Measurements from ENCODE around the gene CLEC2L. TPM values are rescaled to one million over a fixed set of nuclear protein-coding genes. Genes with fewer than 3 reads are reported as not detected.

Gene CLEC2L
- total RNA-seq, 1 donor from 2014 or later: 0.38 TPM

DNA sequence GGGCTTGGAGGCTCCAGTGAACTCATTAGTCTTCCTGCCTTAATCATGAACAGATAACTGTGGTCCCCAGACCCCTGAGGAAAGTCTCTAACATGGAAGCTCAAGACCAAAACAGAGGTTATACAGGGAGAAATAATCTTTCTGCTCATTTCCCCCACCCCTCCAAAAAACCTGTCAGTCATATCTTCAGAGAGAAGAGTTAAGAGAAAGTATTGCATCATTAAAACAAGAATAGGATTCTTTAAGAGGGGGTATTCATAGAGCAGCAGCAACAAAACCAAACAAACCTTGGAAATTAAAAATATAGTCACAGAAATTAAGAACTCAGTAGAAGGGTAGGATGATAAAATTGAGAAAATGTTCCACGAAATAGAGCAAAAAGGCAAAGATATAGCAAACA, 7.6 kb downstream of the CLEC2L start:
- Mint-ChIP-seq H3K9me3 (peaks cover 8% of the 10 kb centered on the region), H3K27ac (no peak overlapping the region), H3K4me1 (no peaks in the 10 kb centered on the region), H3K27me3 (ENCODE audit: low read depth) (peaks cover 66% of the 10 kb centered on the region), H3K4me3 (no peak overlapping the region), H3K36me3 (no peaks in the 10 kb centered on the region)
- no peak for DNase-seq (ENCODE audit: low spot score in 2 of 2, unreplicated experiment in 2 of 2)
- TF ChIP-seq, protein P1, sequence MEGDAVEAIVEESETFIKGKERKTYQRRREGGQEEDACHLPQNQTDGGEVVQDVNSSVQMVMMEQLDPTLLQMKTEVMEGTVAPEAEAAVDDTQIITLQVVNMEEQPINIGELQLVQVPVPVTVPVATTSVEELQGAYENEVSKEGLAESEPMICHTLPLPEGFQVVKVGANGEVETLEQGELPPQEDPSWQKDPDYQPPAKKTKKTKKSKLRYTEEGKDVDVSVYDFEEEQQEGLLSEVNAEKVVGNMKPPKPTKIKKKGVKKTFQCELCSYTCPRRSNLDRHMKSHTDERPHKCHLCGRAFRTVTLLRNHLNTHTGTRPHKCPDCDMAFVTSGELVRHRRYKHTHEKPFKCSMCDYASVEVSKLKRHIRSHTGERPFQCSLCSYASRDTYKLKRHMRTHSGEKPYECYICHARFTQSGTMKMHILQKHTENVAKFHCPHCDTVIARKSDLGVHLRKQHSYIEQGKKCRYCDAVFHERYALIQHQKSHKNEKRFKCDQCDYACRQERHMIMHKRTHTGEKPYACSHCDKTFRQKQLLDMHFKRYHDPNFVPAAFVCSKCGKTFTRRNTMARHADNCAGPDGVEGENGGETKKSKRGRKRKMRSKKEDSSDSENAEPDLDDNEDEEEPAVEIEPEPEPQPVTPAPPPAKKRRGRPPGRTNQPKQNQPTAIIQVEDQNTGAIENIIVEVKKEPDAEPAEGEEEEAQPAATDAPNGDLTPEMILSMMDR (IDR thresholded peaks at IDR 0.05; ENCODE audit: unreplicated experiment): no peak

- no peak for DNase-seq (ENCODE audit: low spot score in 2 of 2, unreplicated experiment in 2 of 2)
- Mint-ChIP-seq H3K27ac (no peak overlapping the region), H3K4me3 (no peak overlapping the region), H3K4me1 (no peaks in the 10 kb centered on the region), H3K36me3 (no peaks in the 10 kb centered on the region), H3K27me3 (ENCODE audit: low read depth) (peaks cover 53% of the 10 kb centered on the region), H3K9me3 (peaks cover 8% of the 10 kb centered on the region)
- TF ChIP-seq, protein P1 (IDR thresholded peaks at IDR 0.05; ENCODE audit: unreplicated experiment): no peak
These were observed 9.2 kb downstream of the CLEC2L start for GRCh38 chr7:139532636-139533155.

GRCh38 chr7:139534096-139534495, 10.6 kb downstream of the CLEC2L start:
- DNase-seq (ENCODE audit: low spot score in 2 of 2, unreplicated experiment in 2 of 2): no peak
- no peaks in the 10 kb centered on the region for H3K4me1 Mint-ChIP-seq
- H3K9me3 Mint-ChIP-seq: peaks cover 4% of the 10 kb centered on the region
- H3K36me3 Mint-ChIP-seq: no peaks in the 10 kb centered on the region
- no peak overlapping the region for H3K4me3 Mint-ChIP-seq
- TF ChIP-seq, protein P1 (IDR thresholded peaks at IDR 0.05; ENCODE audit: unreplicated experiment): no peak
- peaks cover 40% of the 10 kb centered on the region for H3K27me3 Mint-ChIP-seq (ENCODE audit: low read depth)
- no peak overlapping the region for H3K27ac Mint-ChIP-seq

DNA sequence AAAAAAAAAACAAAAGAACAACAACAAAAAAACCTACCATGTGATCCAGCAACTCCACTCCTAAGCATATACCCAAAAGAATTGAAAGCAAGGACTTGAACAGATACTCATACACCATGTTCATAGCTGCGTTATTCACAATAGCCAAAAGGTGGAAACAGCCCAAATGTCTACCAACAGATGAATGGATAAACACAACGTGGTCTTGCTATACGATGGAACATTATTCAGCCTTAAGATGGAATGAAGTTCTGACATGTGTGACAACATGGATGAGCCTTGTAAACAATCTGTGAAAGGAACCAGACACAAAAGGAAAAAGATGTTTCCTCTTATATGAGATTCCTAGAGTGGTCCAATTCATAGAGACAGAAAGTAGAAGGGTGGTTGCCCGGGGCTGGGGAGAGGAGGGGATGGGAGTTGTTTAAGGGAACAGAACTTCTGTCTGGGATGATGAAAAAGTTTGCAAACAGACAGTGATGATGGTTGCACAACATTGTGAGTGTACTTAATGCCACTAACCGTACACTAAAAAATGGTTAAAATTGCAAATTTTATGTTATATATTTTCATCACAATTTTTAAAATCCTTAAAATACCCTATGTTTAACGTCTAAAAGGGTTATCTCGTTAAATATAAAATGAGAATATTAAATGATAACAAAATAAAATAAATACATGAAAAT, 11.6 kb downstream of the CLEC2L start:
- Mint-ChIP-seq H3K36me3 (no peaks in the 10 kb centered on the region), H3K4me1 (no peaks in the 10 kb centered on the region), H3K27ac (no peak overlapping the region), H3K27me3 (ENCODE audit: low read depth) (peaks cover 37% of the 10 kb centered on the region), H3K4me3 (no peak overlapping the region), H3K9me3 (peaks cover 4% of the 10 kb centered on the region)
- TF ChIP-seq, protein P1 (IDR thresholded peaks at IDR 0.05; ENCODE audit: unreplicated experiment): no peak
- no peak for DNase-seq (ENCODE audit: low spot score in 2 of 2, unreplicated experiment in 2 of 2)

- H3K9me3 Mint-ChIP-seq: peaks cover 2% of the 10 kb centered on the region
- H3K4me3 Mint-ChIP-seq: no peak overlapping the region
- no peaks in the 10 kb centered on the region for H3K36me3 Mint-ChIP-seq
- H3K4me1 Mint-ChIP-seq: no peaks in the 10 kb centered on the region
- TF ChIP-seq, protein P1 (IDR thresholded peaks at IDR 0.05; ENCODE audit: unreplicated experiment): no peak
- peaks cover 34% of the 10 kb centered on the region for H3K27me3 Mint-ChIP-seq (ENCODE audit: low read depth)
- no peak for DNase-seq (ENCODE audit: low spot score in 2 of 2, unreplicated experiment in 2 of 2)
- no peak overlapping the region for H3K27ac Mint-ChIP-seq
These were observed 12.7 kb downstream of the CLEC2L start for GRCh38 chr7:139536152-139536551.

All from mesothelial cell of epicardium (in vitro differentiated cells).